Astrocyte (in vitro differentiated cells and primary cell): ENCODE results near the gene EYA2. TPM values are rescaled to one million over a fixed set of nuclear protein-coding genes. Genes with fewer than 3 reads are reported as not detected.

Experiments used
- DNase-seq: peaks from one replicate; pipeline ENCODE4 v3.0.0-alpha.2; 2010; ENCODE audit warnings: low read depth
- FAIRE-seq: peaks from 2 replicates; lab custom pipeline; 2011; peaks lifted over from hg19 to GRCh38; lab: Jason Lieb, UNC
- H2AFZ ChIP-seq: 2 replicates; pipeline ENCODE4 v1.6.0; 2012; ENCODE audit warnings: low read depth, low read length, inconsistent platforms
- H3K27ac ChIP-seq: 2 replicates; pipeline ENCODE4 v1.5.1; 2011; ENCODE audit warnings: low read depth, low read length, inconsistent platforms
- H3K27me3 ChIP-seq: 2 replicates; pipeline ENCODE4 v1.6.0; 2011; ENCODE audit warnings: low read length, inconsistent platforms; ENCODE audit not compliant: insufficient read depth
- H3K36me3 ChIP-seq: 2 replicates; pipeline ENCODE4 v1.5.1; 2011; ENCODE audit warnings: low read length, inconsistent platforms; ENCODE audit not compliant: insufficient read depth
- H3K4me1 ChIP-seq: 2 replicates; pipeline ENCODE4 v1.5.1; 2011; ENCODE audit warnings: low read length, inconsistent platforms; ENCODE audit not compliant: insufficient read depth
- H3K4me2 ChIP-seq: 2 replicates; pipeline ENCODE4 v1.6.0; 2012; ENCODE audit warnings: low read length, inconsistent platforms
- H3K4me3 ChIP-seq: 2 replicates; pipeline ENCODE4 v1.5.1; 2011; ENCODE audit warnings: low read depth, mild to moderate bottlenecking, low read length, inconsistent platforms; ENCODE audit not compliant: insufficient read depth
- H3K79me2 ChIP-seq: 2 replicates; pipeline ENCODE4 v1.6.0; 2012; ENCODE audit warnings: mild to moderate bottlenecking, low read length, inconsistent platforms; ENCODE audit not compliant: insufficient read depth
- H3K9ac ChIP-seq: 2 replicates; pipeline ENCODE4 v1.6.0; 2012; ENCODE audit warnings: mild to moderate bottlenecking, low read length, inconsistent platforms
- H3K9me3 ChIP-seq: 2 replicates; pipeline ENCODE4 v1.5.1; 2012; ENCODE audit warnings: low read depth, mild to moderate bottlenecking, low read length, inconsistent platforms; ENCODE audit not compliant: insufficient read depth
- H4K20me1 ChIP-seq: 2 replicates; pipeline ENCODE4 v1.6.0; 2012; ENCODE audit warnings: low read length, inconsistent platforms; ENCODE audit not compliant: insufficient read depth
- H3K27ac Mint-ChIP-seq: one replicate; pipeline ENCODE4 v1.8.0; 2021; ENCODE audit warnings: mild to moderate bottlenecking, mixed read lengths; ENCODE audit not compliant: unreplicated experiment
- H3K27me3 Mint-ChIP-seq: one replicate; pipeline ENCODE4 v1.8.0; 2021; ENCODE audit warnings: low read depth, mixed read lengths; ENCODE audit not compliant: unreplicated experiment
- H3K36me3 Mint-ChIP-seq: one replicate; pipeline ENCODE4 v1.8.0; 2021; ENCODE audit warnings: low read depth, mixed read lengths; ENCODE audit not compliant: unreplicated experiment
- H3K4me1 Mint-ChIP-seq: one replicate; pipeline ENCODE4 v1.8.0; 2021; ENCODE audit warnings: low read depth, mixed read lengths; ENCODE audit not compliant: unreplicated experiment
- H3K4me3 Mint-ChIP-seq: one replicate; pipeline ENCODE4 v1.8.0; 2021; ENCODE audit warnings: mild to moderate bottlenecking, moderate library complexity, mixed read lengths; ENCODE audit not compliant: unreplicated experiment
- H3K9me3 Mint-ChIP-seq: one replicate; pipeline ENCODE4 v1.8.0; 2021; ENCODE audit warnings: mild to moderate bottlenecking, mixed read lengths; ENCODE audit not compliant: unreplicated experiment
- EZH2 ChIP-seq: IDR thresholded peaks from 2 replicates; pipeline ENCODE4 v1.6.1; 2012; ENCODE audit warnings: mild to moderate bottlenecking, low read length, inconsistent platforms; ENCODE audit not compliant: insufficient read depth
- total RNA-seq: library from RNA; stranded (reverse); gene quantifications from 2 replicates; pipeline ENCODE4 v1.2.1, GENCODE V29; 2021
- TF ChIP-seq, protein P1 (sequence below): IDR thresholded peaks from 2 replicates; pipeline ENCODE4 v1.5.1; 2011; ENCODE audit warnings: low read depth, mild to moderate bottlenecking, inconsistent platforms, low read length, moderate library complexity; ENCODE audit not compliant: insufficient read depth

EYA2 gene
- total RNA-seq, 1 donor from 2014 or later, result 1.5 TPM

DNA sequence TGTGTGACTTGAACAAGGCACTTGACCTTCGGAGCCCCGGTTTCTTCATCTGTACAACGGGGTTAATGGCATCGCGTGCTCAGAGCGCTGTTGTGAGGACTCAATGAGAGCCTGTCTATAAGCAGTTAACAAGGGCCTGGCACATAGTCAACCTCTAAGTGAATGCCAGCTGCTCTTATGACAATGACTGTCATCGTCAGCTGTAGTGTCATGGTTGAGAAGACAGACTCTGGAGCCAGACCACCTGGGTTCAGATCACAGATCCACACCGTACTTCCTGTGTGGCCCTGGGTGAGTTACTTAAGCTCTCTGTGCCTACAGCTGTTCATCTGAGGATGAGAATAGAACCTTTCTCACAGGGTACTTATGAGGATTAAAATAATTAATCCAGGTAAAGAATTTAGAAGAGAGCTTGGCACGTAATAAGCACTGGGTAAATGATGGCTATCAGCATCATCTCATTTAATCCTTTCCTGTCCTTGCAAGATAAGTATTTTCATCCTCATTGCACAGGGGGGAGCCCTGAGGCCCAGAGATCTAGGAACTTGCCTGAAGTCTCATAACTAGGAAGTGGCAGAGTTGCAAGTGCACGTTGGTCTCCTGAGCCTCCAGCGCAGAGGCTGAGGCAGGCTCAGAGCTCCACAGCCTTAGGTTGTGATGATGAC, 105.3 kb downstream of the EYA2 start:
- Histone ChIP-seq H3K4me2 (no peak overlapping the region), H3K4me1 (no peaks in the 10 kb centered on the region), H3K27me3 (peaks cover 18% of the 10 kb centered on the region), H4K20me1 (no peaks in the 10 kb centered on the region), H3K9me3 (peaks cover 3% of the 10 kb centered on the region), H2AFZ (no peak overlapping the region), H3K27ac (no peak overlapping the region), H3K79me2 (no peaks in the 10 kb centered on the region), H3K4me3 (no peak overlapping the region), H3K9ac (no peak overlapping the region), H3K36me3 (no peaks in the 10 kb centered on the region)
- FAIRE-seq, result no peak
- Mint-ChIP-seq H3K27me3 (peaks cover 34% of the 10 kb centered on the region), H3K36me3 (no peaks in the 10 kb centered on the region), H3K9me3 (peaks cover 3% of the 10 kb centered on the region), H3K4me1 (no peaks in the 10 kb centered on the region), H3K27ac (no peak overlapping the region), H3K4me3 (no peak overlapping the region)
- no peak for DNase-seq
- TF ChIP-seq, protein P1, sequence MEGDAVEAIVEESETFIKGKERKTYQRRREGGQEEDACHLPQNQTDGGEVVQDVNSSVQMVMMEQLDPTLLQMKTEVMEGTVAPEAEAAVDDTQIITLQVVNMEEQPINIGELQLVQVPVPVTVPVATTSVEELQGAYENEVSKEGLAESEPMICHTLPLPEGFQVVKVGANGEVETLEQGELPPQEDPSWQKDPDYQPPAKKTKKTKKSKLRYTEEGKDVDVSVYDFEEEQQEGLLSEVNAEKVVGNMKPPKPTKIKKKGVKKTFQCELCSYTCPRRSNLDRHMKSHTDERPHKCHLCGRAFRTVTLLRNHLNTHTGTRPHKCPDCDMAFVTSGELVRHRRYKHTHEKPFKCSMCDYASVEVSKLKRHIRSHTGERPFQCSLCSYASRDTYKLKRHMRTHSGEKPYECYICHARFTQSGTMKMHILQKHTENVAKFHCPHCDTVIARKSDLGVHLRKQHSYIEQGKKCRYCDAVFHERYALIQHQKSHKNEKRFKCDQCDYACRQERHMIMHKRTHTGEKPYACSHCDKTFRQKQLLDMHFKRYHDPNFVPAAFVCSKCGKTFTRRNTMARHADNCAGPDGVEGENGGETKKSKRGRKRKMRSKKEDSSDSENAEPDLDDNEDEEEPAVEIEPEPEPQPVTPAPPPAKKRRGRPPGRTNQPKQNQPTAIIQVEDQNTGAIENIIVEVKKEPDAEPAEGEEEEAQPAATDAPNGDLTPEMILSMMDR, result no peak
- TF ChIP-seq EZH2, result no peak

DNA sequence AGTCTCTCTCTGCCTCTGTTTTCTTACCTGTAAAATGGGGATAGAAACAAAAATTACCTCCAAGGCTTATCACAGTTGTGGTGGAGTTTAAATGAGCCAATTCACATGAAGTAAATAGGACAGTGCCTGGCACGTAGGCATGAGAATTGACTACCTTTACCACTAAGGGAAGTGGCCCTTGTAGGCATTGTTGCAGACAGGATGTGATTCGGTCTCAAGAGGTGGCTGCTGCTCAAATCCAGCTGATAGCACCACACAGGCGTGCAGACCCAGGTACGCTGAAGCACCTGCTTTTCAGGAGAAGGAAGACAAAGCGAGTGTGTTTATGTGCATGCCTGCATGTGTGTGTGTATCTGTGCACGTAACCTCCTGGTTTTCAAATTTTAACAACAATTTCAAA, 108.6 kb downstream of the EYA2 start:
- peaks cover 3% of the 10 kb centered on the region for H3K36me3 Mint-ChIP-seq
- FAIRE-seq (no peak), DNase-seq (no peak)
- Histone ChIP-seq H3K27me3 (peaks cover 16% of the 10 kb centered on the region), H3K27ac (no peak overlapping the region), H3K79me2 (no peaks in the 10 kb centered on the region), H4K20me1 (no peaks in the 10 kb centered on the region), H3K4me3 (no peak overlapping the region), H3K4me1 (no peaks in the 10 kb centered on the region), H3K9ac (no peak overlapping the region), H3K36me3 (no peaks in the 10 kb centered on the region), H3K9me3 (peaks cover 3% of the 10 kb centered on the region), H2AFZ (no peak overlapping the region), H3K4me2 (no peak overlapping the region)
- no peaks in the 10 kb centered on the region for H3K4me1 Mint-ChIP-seq
- H3K27me3 Mint-ChIP-seq, result peaks cover 31% of the 10 kb centered on the region
- no peak for TF ChIP-seq EZH2
- TF ChIP-seq, protein P1, result no peak
- H3K9me3 Mint-ChIP-seq, result peaks cover 7% of the 10 kb centered on the region
- no peak overlapping the region for H3K4me3 Mint-ChIP-seq
- no peak overlapping the region for H3K27ac Mint-ChIP-seq

DNA sequence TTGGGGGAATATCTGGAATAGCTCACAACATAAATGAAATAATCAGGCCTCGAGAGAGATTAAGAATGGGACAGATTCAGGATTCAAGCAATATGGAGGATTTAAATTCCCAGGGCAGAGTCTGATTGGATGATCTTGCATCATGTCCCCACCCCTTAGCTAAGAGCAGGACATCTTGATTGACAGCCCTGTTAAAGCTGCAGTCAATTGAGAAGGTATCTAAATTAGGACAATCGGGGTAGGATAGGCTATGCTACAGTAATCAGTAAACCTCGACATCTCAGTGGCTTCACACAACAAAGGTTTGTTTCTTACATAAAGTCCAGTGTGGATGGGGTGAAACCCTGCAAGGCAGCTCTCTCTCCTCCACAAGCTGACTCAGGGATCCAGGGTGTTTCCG, 109.5 kb downstream of the EYA2 start:
- H3K36me3 Mint-ChIP-seq, result peaks cover 3% of the 10 kb centered on the region

More for the DNA sequence above, 109.5 kb downstream of the EYA2 start:
- H3K79me2 ChIP-seq, result no peaks in the 10 kb centered on the region
- H3K36me3 ChIP-seq, result no peaks in the 10 kb centered on the region
- H3K27ac Mint-ChIP-seq, result no peak overlapping the region
- no peaks in the 10 kb centered on the region for H3K4me1 ChIP-seq
- DNase-seq (no peak), FAIRE-seq (no peak)
- no peak overlapping the region for H3K4me3 ChIP-seq
- H3K27ac ChIP-seq, result no peak overlapping the region
- no peaks in the 10 kb centered on the region for H4K20me1 ChIP-seq
- H3K27me3 ChIP-seq, result peaks cover 10% of the 10 kb centered on the region
- H3K4me1 Mint-ChIP-seq, result no peaks in the 10 kb centered on the region
- peaks cover 3% of the 10 kb centered on the region for H3K9me3 ChIP-seq
- H3K9me3 Mint-ChIP-seq, result peaks cover 7% of the 10 kb centered on the region
- TF ChIP-seq, protein P1, result no peak
- TF ChIP-seq EZH2, result no peak
- H3K9ac ChIP-seq, result no peak overlapping the region
- H2AFZ ChIP-seq, result no peak overlapping the region
- H3K4me2 ChIP-seq, result no peak overlapping the region
- H3K4me3 Mint-ChIP-seq, result no peak overlapping the region
- H3K27me3 Mint-ChIP-seq, result peaks cover 35% of the 10 kb centered on the region
